H9 (cell line): Measurements from ENCODE around the gene C17orf113. TPM values are rescaled to one million over a fixed set of nuclear protein-coding genes. Genes with fewer than 3 reads are reported as not detected.
A peak's percentile ranks its signal among the peaks of the same experiment; 100 is the strongest.

Experiments
- DNase-seq: peaks from one replicate; pipeline ENCODE4 v3.0.0-alpha.2; 2017
- H2AFZ ChIP-seq: one replicate; pipeline ENCODE4 v1.6.1; 2013; ENCODE audit warnings: mild to moderate bottlenecking, low read length, control low read depth, moderate library complexity
- H2AK5ac ChIP-seq: 2 replicates; pipeline ENCODE4 v1.6.1; 2013; ENCODE audit warnings: low read length, control low read depth, mixed read lengths; ENCODE audit not compliant: insufficient read length
- H2BK120ac ChIP-seq: one replicate; pipeline ENCODE4 v1.6.1; 2013; ENCODE audit warnings: low read depth, mild to moderate bottlenecking, low read length, control low read depth, inconsistent platforms; ENCODE audit not compliant: poor library complexity, severe bottlenecking
- H2BK12ac ChIP-seq: 2 replicates; pipeline ENCODE4 v1.6.1; 2013; ENCODE audit warnings: low read length, control low read depth, mixed read lengths, low read depth; ENCODE audit not compliant: insufficient read length
- H2BK15ac ChIP-seq: 2 replicates; pipeline ENCODE4 v1.6.1; 2013; ENCODE audit warnings: low read depth, low read length, control low read depth
- H2BK20ac ChIP-seq: one replicate; pipeline ENCODE4 v1.6.1; 2013; ENCODE audit warnings: low read depth, mild to moderate bottlenecking, low read length, control low read depth, inconsistent platforms; ENCODE audit not compliant: poor library complexity, severe bottlenecking
- H2BK5ac ChIP-seq: 2 replicates; pipeline ENCODE4 v1.6.1; 2013; ENCODE audit warnings: low read length, control low read depth, mixed read lengths; ENCODE audit not compliant: insufficient read length
- H3K14ac ChIP-seq: 2 replicates; pipeline ENCODE4 v1.6.1; 2013; ENCODE audit warnings: low read length, control low read depth; ENCODE audit not compliant: insufficient read depth
- H3K18ac ChIP-seq: 2 replicates; pipeline ENCODE4 v1.6.1; 2013; ENCODE audit warnings: low read depth, mild to moderate bottlenecking, mixed read lengths, low read length, control low read depth; ENCODE audit not compliant: insufficient read length
- H3K23ac ChIP-seq: 2 replicates; pipeline ENCODE4 v1.6.1; 2013; ENCODE audit warnings: low read length, control low read depth, mixed read lengths, low read depth; ENCODE audit not compliant: insufficient read length
- H3K23me2 ChIP-seq: 2 replicates; pipeline ENCODE4 v1.6.1; 2013; ENCODE audit warnings: low read depth, mild to moderate bottlenecking, mixed read lengths, low read length, control low read depth; ENCODE audit not compliant: insufficient read length, poor library complexity, severe bottlenecking
- H3K27ac ChIP-seq: 2 replicates; pipeline ENCODE4 v1.5.1; 2013; ENCODE audit warnings: low read length, control low read depth, mixed read lengths, low read depth; ENCODE audit not compliant: insufficient read length
- H3K27me3 ChIP-seq: 2 replicates; pipeline ENCODE4 v1.6.1; 2013; ENCODE audit warnings: low read length, control low read depth, inconsistent platforms; ENCODE audit not compliant: insufficient read depth
- H3K4ac ChIP-seq: 2 replicates; pipeline ENCODE4 v1.6.1; 2013; ENCODE audit warnings: low read depth, mild to moderate bottlenecking, control low read depth, inconsistent platforms, low read length, moderate library complexity
- H3K4me1 ChIP-seq: 2 replicates; pipeline ENCODE4 v1.6.1; 2013; ENCODE audit warnings: low read length, control low read depth, inconsistent platforms; ENCODE audit not compliant: insufficient read depth
- H3K4me2 ChIP-seq: 2 replicates; pipeline ENCODE4 v1.6.1; 2013; ENCODE audit warnings: low read length, control low read depth, mixed read lengths; ENCODE audit not compliant: insufficient read length, insufficient read depth
- H3K56ac ChIP-seq: 2 replicates; pipeline ENCODE4 v1.6.1; 2013; ENCODE audit warnings: low read depth, mild to moderate bottlenecking, mixed read lengths, low read length, control low read depth; ENCODE audit not compliant: insufficient read length
- H3K79me1 ChIP-seq: 2 replicates; pipeline ENCODE4 v1.6.1; 2013; ENCODE audit warnings: low read depth, mild to moderate bottlenecking, moderate library complexity, low read length, control low read depth, inconsistent platforms; ENCODE audit not compliant: insufficient read depth, poor library complexity, severe bottlenecking
- H3K79me2 ChIP-seq: 2 replicates; pipeline ENCODE4 v1.6.1; 2013; ENCODE audit warnings: low read length, control low read depth, inconsistent platforms; ENCODE audit not compliant: insufficient read depth
- H3K9ac ChIP-seq: 2 replicates; pipeline ENCODE4 v1.6.1; 2013; ENCODE audit warnings: low read length, control low read depth, mixed read lengths; ENCODE audit not compliant: insufficient read length; ENCODE audit errors: extremely low read depth
- H3K9me3 ChIP-seq: one replicate; pipeline ENCODE4 v1.6.1; 2013; ENCODE audit warnings: low read depth, low read length, inconsistent platforms; ENCODE audit not compliant: control insufficient read depth
- H3T11ph ChIP-seq: one replicate; pipeline ENCODE4 v1.6.1; 2013; ENCODE audit warnings: mild to moderate bottlenecking, low read length, control low read depth, inconsistent platforms
- H4K20me1 ChIP-seq: one replicate; pipeline ENCODE4 v1.6.1; 2013; ENCODE audit not compliant: control insufficient read depth, insufficient read length, insufficient read depth
- H4K5ac ChIP-seq: 2 replicates; pipeline ENCODE4 v1.6.1; 2013; ENCODE audit warnings: low read depth, mild to moderate bottlenecking, mixed read lengths, low read length, control low read depth; ENCODE audit not compliant: insufficient read length
- H4K8ac ChIP-seq: replicated peaks from 2 replicates; pipeline ENCODE4 v1.6.1; 2013; ENCODE audit warnings: low read length, control low read depth, mixed read lengths, low read depth; ENCODE audit not compliant: insufficient read length
- H4K91ac ChIP-seq: 2 replicates; pipeline ENCODE4 v1.6.1; 2013; ENCODE audit warnings: low read depth, mild to moderate bottlenecking, moderate library complexity, mixed read lengths, low read length, control low read depth; ENCODE audit not compliant: insufficient read length
- H3K27ac Mint-ChIP-seq, 3 experiments: 2 replicates in 2 of 3; 3 replicates in 1 of 3; pipeline ENCODE4 v1.8.0; 2020 to 2021; ENCODE audit warnings: mixed read lengths in 3 of 3, mild to moderate bottlenecking in 1 of 3, moderate library complexity in 1 of 3
- H3K27me3 Mint-ChIP-seq: 2 replicates; pipeline ENCODE4 v1.8.0; 2021; ENCODE audit warnings: low read depth, mild to moderate bottlenecking, moderate library complexity, mixed read lengths
- H3K36me3 Mint-ChIP-seq, 3 experiments: 2 replicates in 2 of 3; 3 replicates in 1 of 3; pipeline ENCODE4 v1.8.0; 2020 to 2021; ENCODE audit warnings: low read depth in 3 of 3, mixed read lengths in 3 of 3; ENCODE audit not compliant: insufficient read depth in 1 of 3
- H3K4me1 Mint-ChIP-seq, 2 experiments: 2 replicates each; pipeline ENCODE4 v1.8.0; 2020; ENCODE audit warnings: mixed read lengths in 2 of 2
- H3K4me3 Mint-ChIP-seq, 2 experiments: 2 replicates in 1 of 2; 3 replicates in 1 of 2; pipeline ENCODE4 v1.8.0; 2020 to 2021; ENCODE audit warnings: mild to moderate bottlenecking in 2 of 2, mixed read lengths in 2 of 2, moderate library complexity in 1 of 2
- H3K9me3 Mint-ChIP-seq, 2 experiments: 2 replicates in 1 of 2; 3 replicates in 1 of 2; pipeline ENCODE4 v1.8.0; 2020; ENCODE audit warnings: mild to moderate bottlenecking in 2 of 2, mixed read lengths in 2 of 2, moderate library complexity in 1 of 2
- WGBS: extraction: QIAGEN DNeasy Blood & Tissue Kit; methylation state at CpG from one replicate; pipeline ENCODE4 v1.1.7; 2013; ENCODE audit warnings: missing lambda C conversion rate, low lambda C conversion rate, mixed read lengths; ENCODE audit not compliant: insufficient read length; ENCODE audit errors: extremely low coverage; 5-methylcytosine and 5-hydroxymethylcytosine counted together
- total RNA-seq: library from RNA; stranded (reverse); gene quantifications from 2 replicates; pipeline ENCODE4 v1.2.1, GENCODE V29; 2021
- TF ChIP-seq, protein P1 (sequence below): fragments of 200-600 bp; sonication (generic); conservative IDR thresholded peaks from 3 replicates; pipeline ENCODE4 v1.8.0; 2021; ENCODE audit warnings: antibody characterized with exemption, mild to moderate bottlenecking

Gene C17orf113
- total RNA-seq, 1 experiment from 2014 or later = 1.0 TPM

DNA sequence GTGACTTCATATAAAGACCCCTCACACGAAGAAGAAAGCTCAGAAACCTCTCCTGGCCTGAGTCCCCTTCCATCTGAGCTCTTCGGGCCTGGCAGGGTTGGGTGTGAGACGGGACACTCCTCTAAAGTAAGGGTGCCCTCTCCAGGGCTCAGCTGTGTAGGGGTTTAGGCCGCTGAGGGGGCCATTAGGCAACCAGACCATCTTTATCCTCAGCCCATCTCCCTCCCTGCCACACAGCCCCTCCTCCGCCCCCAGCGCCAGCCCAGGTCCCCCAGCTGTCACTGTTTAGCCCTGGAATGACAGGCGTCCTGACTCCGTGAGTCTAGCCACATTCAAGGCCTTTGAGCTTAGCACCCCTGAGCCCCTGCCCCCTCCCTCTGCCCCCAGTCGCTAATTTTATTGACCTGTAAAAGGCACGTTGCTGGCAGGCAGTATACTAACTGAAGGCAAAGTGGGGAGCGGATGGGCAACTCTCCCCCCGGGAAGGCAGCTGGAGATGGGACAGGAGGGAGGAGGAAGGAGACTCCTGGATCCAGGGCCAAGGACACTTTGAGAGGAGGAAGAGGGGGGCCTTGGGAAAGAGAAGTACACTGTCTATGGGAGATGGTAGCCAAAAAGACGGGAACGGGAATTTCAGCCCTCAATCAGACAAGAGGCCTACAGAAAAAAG is 48.5 kb upstream of the C17orf113 start:
- H3K27ac ChIP-seq = no peak overlapping the region
- no peaks in the 10 kb centered on the region for H3K36me3 Mint-ChIP-seq
- no peak overlapping the region; a peak in 1 of 7 replicates for H3K27ac Mint-ChIP-seq
- H3K9me3 Mint-ChIP-seq = no peaks in the 10 kb centered on the region
- H3K79me1 ChIP-seq = no peaks in the 10 kb centered on the region
- no peak overlapping the region for H3K14ac ChIP-seq
- no peak overlapping the region for H2BK12ac ChIP-seq
- H3K9ac ChIP-seq = no peak overlapping the region
- no peak for DNase-seq
- no peak overlapping the region for H4K91ac ChIP-seq
- H3K4me1 ChIP-seq = no peaks in the 10 kb centered on the region
- H3K18ac ChIP-seq = no peak overlapping the region
- H2BK5ac ChIP-seq = no peak overlapping the region
- no peaks in the 10 kb centered on the region for H4K20me1 ChIP-seq
- peaks cover 9% of the 10 kb centered on the region for H3K23me2 ChIP-seq
- H2AK5ac ChIP-seq = no peak overlapping the region
- no peak overlapping the region for H3K4ac ChIP-seq
- no peak overlapping the region for H4K5ac ChIP-seq
- TF ChIP-seq, protein P1, sequence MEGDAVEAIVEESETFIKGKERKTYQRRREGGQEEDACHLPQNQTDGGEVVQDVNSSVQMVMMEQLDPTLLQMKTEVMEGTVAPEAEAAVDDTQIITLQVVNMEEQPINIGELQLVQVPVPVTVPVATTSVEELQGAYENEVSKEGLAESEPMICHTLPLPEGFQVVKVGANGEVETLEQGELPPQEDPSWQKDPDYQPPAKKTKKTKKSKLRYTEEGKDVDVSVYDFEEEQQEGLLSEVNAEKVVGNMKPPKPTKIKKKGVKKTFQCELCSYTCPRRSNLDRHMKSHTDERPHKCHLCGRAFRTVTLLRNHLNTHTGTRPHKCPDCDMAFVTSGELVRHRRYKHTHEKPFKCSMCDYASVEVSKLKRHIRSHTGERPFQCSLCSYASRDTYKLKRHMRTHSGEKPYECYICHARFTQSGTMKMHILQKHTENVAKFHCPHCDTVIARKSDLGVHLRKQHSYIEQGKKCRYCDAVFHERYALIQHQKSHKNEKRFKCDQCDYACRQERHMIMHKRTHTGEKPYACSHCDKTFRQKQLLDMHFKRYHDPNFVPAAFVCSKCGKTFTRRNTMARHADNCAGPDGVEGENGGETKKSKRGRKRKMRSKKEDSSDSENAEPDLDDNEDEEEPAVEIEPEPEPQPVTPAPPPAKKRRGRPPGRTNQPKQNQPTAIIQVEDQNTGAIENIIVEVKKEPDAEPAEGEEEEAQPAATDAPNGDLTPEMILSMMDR = no peak
- H2BK120ac ChIP-seq = no peak overlapping the region
- H2BK15ac ChIP-seq = no peak overlapping the region
- H3K4me3 Mint-ChIP-seq = peak overlapping the region in 1 of 2 experiments; percentile 53; a peak in 2 of 5 replicates
- H3K4me1 Mint-ChIP-seq = peaks cover 25 to 32% of the 10 kb centered on the region in 2 experiments
- H2BK20ac ChIP-seq = no peak overlapping the region
- peaks cover 12% of the 10 kb centered on the region; the same call in 1 of the 2 replicates for H3K27me3 ChIP-seq
- no peak overlapping the region for H3T11ph ChIP-seq
- H3K23ac ChIP-seq = no peak overlapping the region
- H3K79me2 ChIP-seq = no peaks in the 10 kb centered on the region
- H3K4me2 ChIP-seq = peak overlapping the region; percentile 24
- H2AFZ ChIP-seq = no peak overlapping the region
- no peaks in the 10 kb centered on the region for H3K9me3 ChIP-seq
- no CpG with 5 or more reads among the region's 14 CpGs for WGBS
- no peak overlapping the region for H3K56ac ChIP-seq
- no peak overlapping the region for H4K8ac ChIP-seq
- H3K27me3 Mint-ChIP-seq = peaks cover 37% of the 10 kb centered on the region
